ENCODE data around the gene USP40.

- TF ChIP-seq CTCF (IDR thresholded peaks at IDR 0.05), result no peak
- no peak for TF ChIP-seq POLR2A (IDR thresholded peaks at IDR 0.05)
These were observed 131.8 kb downstream of the USP40 start for GRCh38 chr2:233434666-233435330.

Data from testis (tissue), 2 donors.